Measurements from ENCODE around the gene ZFP36L2.

GRCh38 chr2:43214253-43214652 is 12.2 kb downstream of the ZFP36L2 start:
- TF ChIP-seq CTCF (conservative IDR thresholded peaks at IDR 0.05 in 1 of 2, IDR thresholded peaks at IDR 0.05 in 1 of 2; ENCODE audit: low read depth in 1 of 2, low read length in 2 of 2) (no peak), EZH2 (IDR thresholded peaks at IDR 0.05; ENCODE audit: low read length, missing control alignments) (no peak)

Data from fibroblast of lung (primary cell).